GM12878 (cell line): Measurements from ENCODE around the gene SEBOX. TPM values are rescaled to one million over a fixed set of nuclear protein-coding genes. Genes with fewer than 3 reads are reported as not detected.

Experiments
- ATAC-seq: fragments of 200-7000 bp; cut with Tn5 transposase; 3 replicates; pipeline ENCODE4 v1.9.1; 2020; ENCODE audit warnings: mild to moderate bottlenecking, moderate library complexity
- BruUV-seq: library from RNA; stranded (reverse); fragments of 400-500 nt; replicated peaks from 2 replicates; lab custom pipeline; 2021; lab: Mats Ljungman, UMichigan
- CTCF ChIA-PET: fragments of 300-600 bp; sonication (Branson Sonifier 250); formaldehyde crosslinking; extraction: SDS; loops from one replicate; lab custom pipeline; 2021; ENCODE audit warnings: inconsistent platforms; lab: Yijun Ruan, JAX
- POLR2A ChIA-PET: fragments of 350-600 bp; formaldehyde crosslinking; extraction: SDS; loops from one replicate; lab custom pipeline; 2021; ENCODE audit warnings: inconsistent platforms; lab: Charles Lee
- RAD21 ChIA-PET: fragments of 300-600 bp; sonication (Branson Sonifier 250); formaldehyde crosslinking; loops from one replicate; lab custom pipeline; 2023; ENCODE audit warnings: antibody characterized with exemption; ENCODE audit not compliant: unreplicated experiment; lab: Charles Lee
- SMC1A ChIA-PET: fragments of 300-600 bp; sonication (Branson Sonifier 250); formaldehyde crosslinking; loops from one replicate; lab custom pipeline; 2023; ENCODE audit not compliant: unreplicated experiment, uncharacterized antibody; lab: Charles Lee
- DNase-seq: peaks from one replicate; pipeline ENCODE4 v3.0.0-alpha.2; 2011; ENCODE audit warnings: low read depth, low spot score
- FAIRE-seq: peaks from 3 replicates; lab custom pipeline; 2011; peaks lifted over from hg19 to GRCh38; lab: Jason Lieb, UNC
- H2AFZ ChIP-seq: 2 replicates; pipeline ENCODE4 v1.6.0; 2011; ENCODE audit warnings: low read depth, low read length, control low read depth; ENCODE audit not compliant: control insufficient read depth
- H3K27ac ChIP-seq: 2 replicates; pipeline ENCODE4 v1.5.1; 2011; ENCODE audit warnings: control low read depth; ENCODE audit not compliant: control insufficient read depth, insufficient read depth
- H3K27me3 ChIP-seq, 2 experiments: replicated peaks in 1 of 2; 2 replicates each; pipeline versions ENCODE4 v1.6.0 to v1.6.1; 2011; ENCODE audit warnings: low read length in 1 of 2; ENCODE audit not compliant: control insufficient read depth in 2 of 2, insufficient read depth in 2 of 2
- H3K36me3 ChIP-seq, 2 experiments: 2 replicates each; pipeline ENCODE4 v1.5.1; 2011; ENCODE audit warnings: low read length in 1 of 2; ENCODE audit not compliant: control insufficient read depth in 2 of 2, insufficient read depth in 2 of 2
- H3K4me1 ChIP-seq: 2 replicates; pipeline ENCODE4 v1.6.1; 2011; ENCODE audit warnings: mild to moderate bottlenecking, low read length, moderate library complexity, mixed read lengths; ENCODE audit not compliant: control insufficient read depth, insufficient read depth
- H3K4me2 ChIP-seq: 2 replicates; pipeline ENCODE4 v1.6.0; 2011; ENCODE audit warnings: control low read depth; ENCODE audit not compliant: control insufficient read depth, insufficient read depth
- H3K4me3 ChIP-seq: fragments of 200-600 bp; sonication (generic); 2 replicates; pipeline ENCODE4 v1.5.1; 2016
- H3K79me2 ChIP-seq: 2 replicates; pipeline ENCODE4 v1.6.0; 2011; ENCODE audit warnings: low read length; ENCODE audit not compliant: control insufficient read depth, insufficient read depth
- H3K9ac ChIP-seq: 2 replicates; pipeline ENCODE4 v1.8.0; 2011; ENCODE audit warnings: low read length, control low read depth, mixed read lengths; ENCODE audit not compliant: control insufficient read depth, insufficient read depth
- H3K9me3 ChIP-seq: replicated peaks from 3 replicates; pipeline ENCODE4 v1.5.1; 2011; ENCODE audit warnings: mild to moderate bottlenecking, low read length; ENCODE audit not compliant: control insufficient read depth, insufficient read depth
- H4K20me1 ChIP-seq: 2 replicates; pipeline ENCODE4 v1.6.0; 2011; ENCODE audit not compliant: control insufficient read depth, insufficient read depth
- BCL11A ChIP-seq: IDR thresholded peaks from 2 replicates; pipeline ENCODE4 v1.6.1; 2011; ENCODE audit warnings: low read depth, low read length
- BRCA1 ChIP-seq: IDR thresholded peaks from 2 replicates; pipeline ENCODE4 v1.6.1; 2011; ENCODE audit warnings: low read depth, low read length, improper control_type of control experiment
- CREB1 ChIP-seq: IDR thresholded peaks from 2 replicates; pipeline ENCODE4 v1.6.1; 2012; ENCODE audit warnings: low read depth, mild to moderate bottlenecking, inconsistent platforms
- EGR1 ChIP-seq, 2 experiments: IDR thresholded peaks; 1 replicate in 1 of 2; 2 replicates in 1 of 2; pipeline ENCODE4 v1.6.1; 2011 to 2012; ENCODE audit warnings: low read depth in 2 of 2, low read length in 2 of 2, borderline replicate concordance in 1 of 2, mild to moderate bottlenecking in 1 of 2, moderate library complexity in 1 of 2
- FOXM1 ChIP-seq: IDR thresholded peaks from 2 replicates; pipeline ENCODE4 v1.6.1; 2012; ENCODE audit warnings: low read depth, mild to moderate bottlenecking, inconsistent platforms, low read length, moderate library complexity
- KLF5 ChIP-seq: fragments of 450-650 bp; IDR thresholded peaks from 2 replicates; pipeline ENCODE4 v1.6.1; 2014; ENCODE audit warnings: mild to moderate bottlenecking; ENCODE audit not compliant: partially characterized antibody
- MTA2 ChIP-seq: fragments of 450-650 bp; IDR thresholded peaks from 2 replicates; pipeline ENCODE4 v1.6.1; 2016; ENCODE audit warnings: low read depth, mild to moderate bottlenecking, moderate library complexity
- MTA3 ChIP-seq: IDR thresholded peaks from 2 replicates; pipeline ENCODE4 v1.6.1; 2012; ENCODE audit warnings: low read length, inconsistent platforms, borderline replicate concordance
- NFXL1 ChIP-seq: fragments of 450-650 bp; IDR thresholded peaks from 2 replicates; pipeline ENCODE4 v1.6.1; 2017; ENCODE audit warnings: antibody characterized with exemption, mild to moderate bottlenecking, borderline replicate concordance
- NR2F1 ChIP-seq: fragments of 450-650 bp; conservative IDR thresholded peaks from 2 replicates; pipeline ENCODE4 v1.6.1; 2017; ENCODE audit warnings: mild to moderate bottlenecking
- WGBS: methylation state at CpG from one replicate; pipeline ENCODE4 v1.1.6; 2016; ENCODE audit warnings: low lambda C conversion rate; ENCODE audit not compliant: insufficient replicate concordance, insufficient coverage; ENCODE audit errors: missing lambda C conversion rate; 5-methylcytosine and 5-hydroxymethylcytosine counted together
- in situ Hi-C: fragments of 300-500 bp; cut with MboI; formaldehyde crosslinking; loops from 9 replicates; pipeline ENCODE4 v1.14.3; 2018; ENCODE audit warnings: mixed read lengths
- intact Hi-C: fragments of 100-400 bp; cut with micrococcal nuclease; formaldehyde crosslinking; loops from one replicate; pipeline ENCODE4 v1.14.2; 2022; ENCODE audit not compliant: unreplicated experiment
- polyA plus RNA-seq, 11 experiments: library from polyadenylated mRNA; depleted of rRNA in 4 of 11; unstranded in 6 of 11; stranded (reverse) in 5 of 11; fragments of >200 nt; fragmentation: Nextera tagmentation in 4 of 11; fragmentation: Illumina TruSeq in 1 of 11; extraction: Ambion mirVana in 4 of 11; extraction: Trizol in 1 of 11; gene quantifications; 1 replicate in 1 of 11; 2 replicates in 10 of 11; pipeline versions ENCODE4 v1.2.1 to v1.2.3, GENCODE V29; 2011 to 2016; ENCODE audit warnings: inconsistent platforms in 2 of 11, missing spikeins in 2 of 11, low read depth in 1 of 11
- total RNA-seq, 4 experiments: library from RNA; depleted of rRNA in 3 of 4; stranded (reverse); fragments of >200 nt in 3 of 4; fragmentation: Illumina TruSeq in 1 of 4; extraction: Trizol in 1 of 4; gene quantifications; 2 replicates each; pipeline versions ENCODE4 v1.2.1 to v1.2.3, GENCODE V29; 2013 to 2021
- TF ChIP-seq, protein P1 (sequence below): IDR thresholded peaks from 2 replicates; pipeline ENCODE4 v1.6.1; 2012; ENCODE audit warnings: low read depth, low read length, improper control_type of control experiment
- TF ChIP-seq, protein P2 (sequence below): fragments of 450-650 bp; IDR thresholded peaks from 2 replicates; pipeline ENCODE4 v1.6.1; 2017; ENCODE audit warnings: mild to moderate bottlenecking, moderate library complexity
- TF ChIP-seq, protein P3 (sequence below): fragments of 450-650 bp; IDR thresholded peaks from 2 replicates; pipeline ENCODE4 v1.6.1; 2016; ENCODE audit warnings: mild to moderate bottlenecking

SEBOX gene
- total and polyA plus RNA-seq, 10 of the 15 experiments (the other 5 are each of a cell fraction or from before 2014, with no cell fraction given), result not detected

DNA sequence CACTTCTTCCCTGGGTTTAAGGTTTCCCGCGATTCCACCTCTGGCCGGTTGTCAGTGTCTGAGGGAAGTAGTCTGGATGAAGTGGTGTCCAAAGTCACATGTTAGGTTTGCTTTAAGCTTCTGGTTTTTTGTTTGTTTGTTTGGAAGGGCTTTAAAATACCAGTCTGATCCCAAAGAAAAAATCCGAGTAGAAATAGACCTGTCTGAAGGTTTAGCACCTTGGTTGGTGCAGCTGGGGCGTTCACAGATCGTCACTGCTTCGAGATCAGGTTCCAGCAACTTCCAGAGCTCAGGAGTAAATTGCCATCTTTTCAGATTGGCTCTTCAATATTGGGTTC is 45.4 kb downstream of the SEBOX start:
- H3K27ac ChIP-seq, result peak overlapping the region; percentile 73
- H3K9ac ChIP-seq, result peak overlapping the region; percentile 77
- in situ Hi-C loops (no loop called here), intact Hi-C loops (loop anchor here (1.0 to 10.0 kb wide), 2 partner anchors 16 to 265 kb away; partner anchors contain the start of genes IFT20 and TNFAIP1)
- no peaks in the 10 kb centered on the region for H4K20me1 ChIP-seq
- no peak for TF ChIP-seq BCL11A
- TF ChIP-seq, protein P1, sequence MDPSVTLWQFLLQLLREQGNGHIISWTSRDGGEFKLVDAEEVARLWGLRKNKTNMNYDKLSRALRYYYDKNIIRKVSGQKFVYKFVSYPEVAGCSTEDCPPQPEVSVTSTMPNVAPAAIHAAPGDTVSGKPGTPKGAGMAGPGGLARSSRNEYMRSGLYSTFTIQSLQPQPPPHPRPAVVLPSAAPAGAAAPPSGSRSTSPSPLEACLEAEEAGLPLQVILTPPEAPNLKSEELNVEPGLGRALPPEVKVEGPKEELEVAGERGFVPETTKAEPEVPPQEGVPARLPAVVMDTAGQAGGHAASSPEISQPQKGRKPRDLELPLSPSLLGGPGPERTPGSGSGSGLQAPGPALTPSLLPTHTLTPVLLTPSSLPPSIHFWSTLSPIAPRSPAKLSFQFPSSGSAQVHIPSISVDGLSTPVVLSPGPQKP, result no peak
- TF ChIP-seq NR2F1, result no peak
- no peak for TF ChIP-seq CREB1
- no peak for TF ChIP-seq FOXM1
- TF ChIP-seq, protein P2, sequence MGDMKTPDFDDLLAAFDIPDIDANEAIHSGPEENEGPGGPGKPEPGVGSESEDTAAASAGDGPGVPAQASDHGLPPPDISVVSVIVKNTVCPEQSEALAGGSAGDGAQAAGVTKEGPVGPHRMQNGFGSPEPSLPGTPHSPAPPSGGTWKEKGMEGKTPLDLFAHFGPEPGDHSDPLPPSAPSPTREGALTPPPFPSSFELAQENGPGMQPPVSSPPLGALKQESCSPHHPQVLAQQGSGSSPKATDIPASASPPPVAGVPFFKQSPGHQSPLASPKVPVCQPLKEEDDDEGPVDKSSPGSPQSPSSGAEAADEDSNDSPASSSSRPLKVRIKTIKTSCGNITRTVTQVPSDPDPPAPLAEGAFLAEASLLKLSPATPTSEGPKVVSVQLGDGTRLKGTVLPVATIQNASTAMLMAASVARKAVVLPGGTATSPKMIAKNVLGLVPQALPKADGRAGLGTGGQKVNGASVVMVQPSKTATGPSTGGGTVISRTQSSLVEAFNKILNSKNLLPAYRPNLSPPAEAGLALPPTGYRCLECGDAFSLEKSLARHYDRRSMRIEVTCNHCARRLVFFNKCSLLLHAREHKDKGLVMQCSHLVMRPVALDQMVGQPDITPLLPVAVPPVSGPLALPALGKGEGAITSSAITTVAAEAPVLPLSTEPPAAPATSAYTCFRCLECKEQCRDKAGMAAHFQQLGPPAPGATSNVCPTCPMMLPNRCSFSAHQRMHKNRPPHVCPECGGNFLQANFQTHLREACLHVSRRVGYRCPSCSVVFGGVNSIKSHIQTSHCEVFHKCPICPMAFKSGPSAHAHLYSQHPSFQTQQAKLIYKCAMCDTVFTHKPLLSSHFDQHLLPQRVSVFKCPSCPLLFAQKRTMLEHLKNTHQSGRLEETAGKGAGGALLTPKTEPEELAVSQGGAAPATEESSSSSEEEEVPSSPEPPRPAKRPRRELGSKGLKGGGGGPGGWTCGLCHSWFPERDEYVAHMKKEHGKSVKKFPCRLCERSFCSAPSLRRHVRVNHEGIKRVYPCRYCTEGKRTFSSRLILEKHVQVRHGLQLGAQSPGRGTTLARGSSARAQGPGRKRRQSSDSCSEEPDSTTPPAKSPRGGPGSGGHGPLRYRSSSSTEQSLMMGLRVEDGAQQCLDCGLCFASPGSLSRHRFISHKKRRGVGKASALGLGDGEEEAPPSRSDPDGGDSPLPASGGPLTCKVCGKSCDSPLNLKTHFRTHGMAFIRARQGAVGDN, result no peak
- TF ChIP-seq MTA3, result no peak
- TF ChIP-seq MTA2, result no peak
- no peak for TF ChIP-seq EGR1 (IDR thresholded peaks at IDR 0.05; ENCODE audit: borderline replicate concordance in 1 of 2, low read depth in 2 of 2, low read length in 2 of 2)
- TF ChIP-seq, protein P3, sequence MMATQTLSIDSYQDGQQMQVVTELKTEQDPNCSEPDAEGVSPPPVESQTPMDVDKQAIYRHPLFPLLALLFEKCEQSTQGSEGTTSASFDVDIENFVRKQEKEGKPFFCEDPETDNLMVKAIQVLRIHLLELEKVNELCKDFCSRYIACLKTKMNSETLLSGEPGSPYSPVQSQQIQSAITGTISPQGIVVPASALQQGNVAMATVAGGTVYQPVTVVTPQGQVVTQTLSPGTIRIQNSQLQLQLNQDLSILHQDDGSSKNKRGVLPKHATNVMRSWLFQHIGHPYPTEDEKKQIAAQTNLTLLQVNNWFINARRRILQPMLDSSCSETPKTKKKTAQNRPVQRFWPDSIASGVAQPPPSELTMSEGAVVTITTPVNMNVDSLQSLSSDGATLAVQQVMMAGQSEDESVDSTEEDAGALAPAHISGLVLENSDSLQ, result no peak
- TF ChIP-seq KLF5, result no peak
- TF ChIP-seq NFXL1, result no peak
- TF ChIP-seq BRCA1, result no peak
- H3K4me2 ChIP-seq, result peak overlapping the region; percentile 71
- FAIRE-seq (no peak), ATAC-seq (no peak), DNase-seq (no peak)
- ChIA-PET SMC1A (interaction anchor here (0.5 to 2.0 kb wide), 8 partner anchors 8 to 400 kb away, joined by 3 to 7 read pairs (median 4); partner anchors contain the start of genes IFT20, POLDIP2, RPL23A and TNFAIP1), POLR2A (interaction anchor here (0.8 to 2.7 kb wide), 4 partner anchors 13 to 44 kb away, joined by 3 to 13 read pairs (median 8); partner anchors contain the start of genes IFT20 and TNFAIP1), RAD21 (interaction anchor here (4.0 kb wide), 1 partner anchor 16 kb away, joined by 19 read pairs; the partner anchor contains the start of genes IFT20 and TNFAIP1), CTCF (interaction anchor here (0.8 to 4.0 kb wide), 7 partner anchors 10 to 514 kb away, joined by 3 to 29 read pairs (median 3); partner anchors contain the start of genes IFT20 and TNFAIP1)
- BruUV-seq, result no TSS peak
- no peaks in the 10 kb centered on the region; a peak in 2 of 4 replicates for H3K36me3 ChIP-seq
- H3K4me3 ChIP-seq, result peak overlapping the region; percentile 94
- peak overlapping the region; percentile 89 for H2AFZ ChIP-seq
- WGBS, result 0% methylated on average over 7 of the region's 7 CpGs
- H3K27me3 ChIP-seq, result no peaks in the 10 kb centered on the region
- H3K4me1 ChIP-seq, result no peaks in the 10 kb centered on the region; the same call in 1 of the 2 replicates
- H3K79me2 ChIP-seq, result peaks cover 52% of the 10 kb centered on the region
- no peaks in the 10 kb centered on the region for H3K9me3 ChIP-seq
